ENCODE results near the gene SLC9A9.

- TF ChIP-seq CTCF (IDR thresholded peaks at IDR 0.05; ENCODE audit: insufficient read depth, low read length) = no peak
- no peak for TF ChIP-seq POLR2AphosphoS5 (IDR thresholded peaks at IDR 0.05; ENCODE audit: low read depth)
- TF ChIP-seq GABPA (IDR thresholded peaks at IDR 0.05; ENCODE audit: low read depth) = no peak
Measured at GRCh38 chr3:143333367-143333766, 514.9 kb downstream of the SLC9A9 start.

Data from HL-60 (cell line).